Stimulated activated CD4-positive, alpha-beta T cell treated with anti-CD3 and anti-CD28 coated beads, Interleukin-15, amount 100 ng/mL, for 24 hours (primary cell): ENCODE measurements around the gene SDC3.

Experiments
- DNase-seq: peaks from one replicate; pipeline ENCODE4 v3.0.0-alpha.2; 2020

The SDC3 gene

DNA sequence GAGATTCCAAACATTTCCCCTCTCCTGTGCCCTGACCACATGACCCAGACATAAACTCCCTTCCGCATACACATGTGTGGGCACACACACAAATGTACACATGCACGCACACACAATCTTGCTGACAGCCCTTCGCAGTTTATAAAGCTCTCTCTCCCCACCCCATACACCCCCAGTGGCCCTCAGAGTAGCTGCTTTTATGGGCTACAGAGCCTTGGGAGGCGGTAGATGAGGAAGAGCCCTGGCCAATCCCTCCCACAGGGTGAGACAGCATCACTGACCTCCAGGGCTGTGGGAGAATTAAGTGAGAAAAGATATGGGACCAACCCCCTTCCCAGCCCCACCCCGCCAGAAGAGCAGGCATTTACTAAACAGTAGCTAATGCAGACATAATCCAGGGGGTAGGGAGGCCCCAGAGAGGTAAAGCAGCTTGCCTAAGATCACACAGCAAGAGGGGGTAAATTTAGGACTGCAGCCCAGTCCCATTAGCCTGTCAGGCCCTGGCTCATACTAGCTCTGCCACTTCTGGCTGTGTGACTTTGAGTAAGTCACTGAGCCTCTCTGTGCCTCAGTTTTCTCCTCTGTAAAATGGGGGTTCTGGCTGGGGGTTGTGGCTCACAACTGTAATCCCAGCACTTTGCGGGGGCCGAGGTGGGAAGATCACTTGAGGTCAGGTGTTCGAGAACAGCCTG lies 5.1 kb downstream of the SDC3 start:
- no peak for DNase-seq

DNA sequence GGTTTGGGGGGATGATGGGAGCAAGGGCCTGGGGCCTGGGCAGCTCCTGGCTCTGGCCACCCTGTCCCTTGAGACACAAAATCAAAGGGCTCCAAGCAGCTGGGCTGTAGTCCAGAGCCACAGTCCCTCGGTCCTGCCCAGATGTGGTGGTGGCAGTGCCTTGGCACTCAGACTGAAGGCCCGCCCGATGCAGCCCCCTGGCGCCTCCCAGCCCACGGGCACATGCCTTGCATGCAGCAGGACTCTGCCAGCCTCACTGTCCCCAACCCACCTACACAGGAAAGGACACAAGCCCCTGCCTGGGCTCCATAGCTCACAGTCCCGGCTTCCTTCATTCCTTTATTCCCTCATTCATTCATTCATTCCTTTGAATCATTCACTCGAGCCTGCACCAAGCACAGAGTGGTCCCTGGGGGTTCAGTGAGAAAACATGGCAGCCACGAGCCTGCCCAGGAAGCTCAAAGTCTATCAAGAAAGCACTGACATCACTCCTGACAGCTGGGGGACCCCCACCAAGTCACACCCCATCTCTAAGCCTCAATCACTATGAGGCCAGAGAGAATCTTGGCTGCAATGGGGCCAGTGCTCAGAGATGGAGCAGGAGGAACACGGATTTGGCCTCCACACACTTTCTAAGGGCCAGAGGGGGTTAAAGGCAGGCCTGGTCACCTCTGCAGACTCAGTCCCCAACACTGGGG lies 5.8 kb downstream of the SDC3 start:
- DNase-seq = no peak

DNA sequence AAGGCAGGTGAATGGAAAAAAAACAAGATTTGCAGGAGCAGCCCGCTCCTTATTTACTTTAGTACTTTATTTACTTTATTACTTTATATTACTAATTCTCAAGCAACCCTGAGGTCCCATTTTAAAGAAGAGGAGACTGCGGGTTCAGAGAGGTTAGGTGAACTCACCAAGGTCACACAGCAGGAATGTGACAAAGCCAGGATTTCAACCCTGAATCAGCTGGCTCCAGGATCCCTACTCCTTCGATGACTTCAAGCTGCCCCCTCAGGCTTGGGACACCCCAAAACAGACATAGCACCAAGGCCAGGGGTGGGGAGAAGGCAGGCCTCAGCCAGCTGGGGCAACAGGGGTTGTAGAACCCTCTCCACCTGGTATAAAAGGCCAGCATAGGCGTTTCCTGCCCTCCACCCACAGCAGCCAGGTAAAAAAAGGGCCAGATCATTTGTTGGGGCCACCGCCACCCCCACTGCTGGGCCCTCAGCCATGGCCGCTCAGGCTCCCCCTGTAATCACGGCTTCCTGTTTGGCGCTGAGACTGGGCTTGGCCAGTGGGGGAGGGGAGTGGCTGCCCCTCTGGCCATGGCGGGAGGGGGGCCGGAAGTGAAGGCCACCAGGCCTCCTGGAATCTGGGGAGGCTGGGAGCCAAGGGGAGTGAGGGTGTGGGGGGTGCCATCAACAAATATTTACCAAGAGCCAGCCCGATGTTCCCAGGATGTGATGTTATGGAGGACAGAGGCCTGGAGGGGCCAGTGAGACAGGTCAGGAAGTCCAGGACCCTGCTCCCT lies 6.6 kb downstream of the SDC3 start:
- DNase-seq = no peak

DNA sequence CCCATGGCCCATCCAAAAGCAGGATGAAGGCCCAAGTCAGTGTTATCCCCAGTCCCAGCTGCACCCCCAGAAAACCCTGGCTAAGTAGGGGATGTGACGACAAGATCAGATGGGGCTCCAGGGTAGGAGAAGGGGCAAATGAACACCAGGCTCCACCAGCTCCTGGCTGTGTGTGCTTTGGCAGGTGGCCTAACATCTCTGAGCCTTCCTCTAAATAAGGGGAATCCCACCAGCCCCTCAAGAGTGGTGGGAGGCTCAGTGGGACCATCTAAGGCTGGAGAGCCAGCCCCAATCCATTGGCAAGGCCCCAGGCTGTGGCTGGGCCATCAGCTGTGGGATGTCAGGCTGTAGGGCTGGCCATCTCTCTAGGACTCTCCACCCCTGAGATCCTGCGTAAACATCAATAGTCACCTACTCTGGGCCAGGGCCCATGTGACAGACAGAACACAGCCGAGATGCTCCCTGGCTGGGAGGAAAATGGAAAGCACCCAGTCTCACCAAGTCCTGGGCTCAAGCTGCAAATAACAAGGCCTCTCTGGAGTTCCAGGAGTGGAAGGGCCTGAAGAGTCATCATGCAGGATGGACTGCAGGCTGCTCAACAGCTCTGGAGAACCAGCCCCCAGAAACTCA lies 7.5 kb downstream of the SDC3 start:
- no peak for DNase-seq

DNA sequence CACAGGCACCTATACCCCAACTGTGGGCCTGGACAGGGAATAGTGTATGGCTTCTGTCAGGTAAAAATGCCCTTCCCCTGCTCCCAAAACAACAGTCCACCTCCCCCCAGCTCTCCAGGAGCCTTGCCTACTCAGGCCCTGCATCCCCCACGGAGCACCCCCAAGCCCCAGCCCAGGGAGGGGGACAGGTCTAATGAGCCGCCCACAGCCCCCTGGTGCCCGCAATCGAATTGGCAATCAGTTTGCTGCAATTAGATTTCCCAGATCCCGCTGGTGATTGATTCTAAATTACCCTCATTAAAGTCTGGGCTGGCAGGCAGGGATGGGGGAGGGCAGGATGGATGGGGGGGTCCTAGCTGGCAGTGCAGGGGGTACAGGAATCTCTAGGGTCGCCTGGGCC lies 8.1 kb downstream of the SDC3 start:
- no peak for DNase-seq

DNA sequence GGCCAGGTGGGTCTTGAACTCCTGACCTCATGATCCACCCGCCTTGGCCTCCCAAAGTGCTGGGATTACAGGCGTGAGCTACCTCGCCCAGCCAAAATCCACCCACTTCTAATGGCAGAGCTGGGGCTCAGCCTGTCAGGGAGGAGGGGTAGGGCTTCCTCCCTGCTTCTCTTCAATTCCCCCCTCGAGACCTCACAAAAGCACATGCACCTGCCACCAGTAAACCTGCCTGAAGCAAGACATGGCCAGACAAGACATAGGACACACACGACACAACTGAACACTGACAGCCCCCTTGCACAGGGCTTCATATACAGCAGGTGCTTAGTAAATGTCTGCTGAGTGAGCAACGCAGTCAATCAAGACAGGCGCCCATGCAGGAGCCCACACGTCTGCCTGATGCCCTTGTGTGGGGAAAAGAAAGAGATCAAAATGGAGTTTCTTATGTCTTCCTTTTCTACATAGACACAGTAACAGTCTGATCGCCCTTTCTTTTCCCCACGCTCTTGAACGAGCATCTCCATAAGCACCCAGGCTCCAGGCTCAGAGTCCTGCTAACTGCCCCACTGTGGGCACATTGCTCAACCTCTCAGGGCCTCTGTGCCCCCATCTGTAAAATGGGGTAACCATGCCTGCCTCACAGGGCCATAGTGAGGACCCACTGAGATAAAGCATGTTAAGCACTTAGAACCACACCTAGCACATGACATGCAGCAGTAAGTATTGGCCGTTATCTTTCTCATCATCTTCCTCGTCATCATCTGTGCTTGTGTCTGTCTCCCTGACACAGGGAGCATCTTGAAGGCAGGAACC lies 8.8 kb downstream of the SDC3 start:
- no peak for DNase-seq

DNA sequence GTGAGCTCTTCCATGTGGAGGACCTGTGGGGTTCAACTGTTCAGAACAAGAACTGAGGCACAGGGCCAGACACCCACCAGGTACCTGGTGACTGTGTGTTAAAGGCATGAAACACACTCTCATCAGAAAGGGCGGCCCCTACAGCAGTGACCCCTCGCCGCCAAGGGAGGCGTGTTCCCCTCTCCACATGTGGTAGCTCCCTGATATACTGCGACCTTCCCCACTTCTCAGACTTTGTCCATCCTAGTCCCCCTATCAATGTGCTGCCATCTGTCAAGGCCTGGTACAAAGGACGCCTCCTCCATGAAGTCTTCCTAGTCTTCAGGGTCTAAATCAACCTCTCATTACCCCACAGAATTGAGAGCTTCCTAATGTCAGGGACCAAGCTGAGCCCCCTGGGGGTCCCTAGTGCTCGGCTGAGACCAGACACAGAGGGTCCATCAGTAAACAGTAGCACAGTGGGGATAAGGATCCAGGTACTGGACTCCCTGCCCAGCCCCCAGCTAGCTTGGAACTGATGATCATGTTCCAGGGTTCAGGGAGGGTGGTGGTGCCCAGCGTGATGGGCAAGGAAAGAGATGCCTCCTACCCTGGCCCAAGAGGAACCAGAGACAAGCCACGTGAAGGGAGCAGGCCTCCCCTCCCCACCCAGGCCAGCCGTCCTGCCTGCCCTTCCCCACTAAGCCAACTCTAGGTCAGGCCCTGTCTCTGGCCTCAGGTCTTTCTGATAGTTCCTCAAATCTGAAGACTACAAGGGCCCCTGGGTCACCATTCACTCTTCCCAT lies 10.3 kb downstream of the SDC3 start:
- no peak for DNase-seq

DNA sequence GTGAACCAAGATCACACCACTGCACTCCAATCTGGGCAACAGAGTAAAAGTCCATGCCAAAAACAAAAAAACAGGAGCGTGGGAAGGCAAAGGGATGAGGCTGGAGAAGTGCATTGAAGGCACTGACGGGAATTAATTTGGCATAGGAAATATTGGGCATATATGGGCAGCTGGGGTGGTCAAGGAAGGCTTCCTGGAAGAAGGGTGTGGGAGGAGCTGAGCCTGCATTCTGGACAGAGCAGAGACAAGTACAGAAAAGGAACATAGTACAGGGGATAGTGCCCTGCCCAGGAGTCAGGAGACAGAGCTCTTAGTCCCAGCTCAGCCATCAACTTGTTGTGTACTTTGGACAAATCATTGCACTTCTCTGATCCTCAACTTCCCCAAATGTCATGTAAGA lies 11.7 kb downstream of the SDC3 start:
- no peak for DNase-seq

DNA sequence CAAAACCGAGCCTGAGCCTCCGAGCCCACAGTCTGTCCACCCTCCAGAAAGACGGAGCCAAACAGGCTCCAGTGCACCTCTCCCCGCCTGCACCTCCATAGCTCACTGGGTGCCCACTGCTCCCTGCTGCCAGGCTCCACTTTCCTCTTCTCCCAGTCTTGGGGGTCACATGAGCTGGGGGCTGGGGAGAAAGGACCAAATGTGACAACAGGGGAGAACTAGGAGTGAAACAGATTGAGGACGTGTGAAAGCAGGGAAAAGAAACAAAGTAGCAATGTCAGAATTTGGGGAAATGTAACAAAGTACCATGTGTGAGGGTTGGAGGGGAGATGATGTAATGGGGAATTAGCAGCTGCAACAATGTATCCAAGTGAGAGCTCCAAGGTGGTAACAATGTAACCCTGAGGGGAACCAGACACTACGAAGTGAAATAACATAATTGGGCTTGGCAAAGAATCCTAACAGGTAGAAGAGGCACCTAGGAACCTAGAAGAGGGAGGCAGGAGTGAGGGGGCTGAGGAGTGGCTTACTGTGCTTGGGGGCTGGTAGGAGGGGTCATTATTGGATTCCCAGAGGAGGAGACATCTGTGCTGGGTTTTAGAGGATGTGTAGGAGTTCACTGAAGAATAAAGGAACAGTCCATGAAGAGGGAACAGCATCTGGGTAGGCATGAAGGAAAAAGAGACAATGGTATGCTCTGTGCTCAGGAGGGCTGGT lies 12.5 kb downstream of the SDC3 start:
- DNase-seq = no peak

DNA sequence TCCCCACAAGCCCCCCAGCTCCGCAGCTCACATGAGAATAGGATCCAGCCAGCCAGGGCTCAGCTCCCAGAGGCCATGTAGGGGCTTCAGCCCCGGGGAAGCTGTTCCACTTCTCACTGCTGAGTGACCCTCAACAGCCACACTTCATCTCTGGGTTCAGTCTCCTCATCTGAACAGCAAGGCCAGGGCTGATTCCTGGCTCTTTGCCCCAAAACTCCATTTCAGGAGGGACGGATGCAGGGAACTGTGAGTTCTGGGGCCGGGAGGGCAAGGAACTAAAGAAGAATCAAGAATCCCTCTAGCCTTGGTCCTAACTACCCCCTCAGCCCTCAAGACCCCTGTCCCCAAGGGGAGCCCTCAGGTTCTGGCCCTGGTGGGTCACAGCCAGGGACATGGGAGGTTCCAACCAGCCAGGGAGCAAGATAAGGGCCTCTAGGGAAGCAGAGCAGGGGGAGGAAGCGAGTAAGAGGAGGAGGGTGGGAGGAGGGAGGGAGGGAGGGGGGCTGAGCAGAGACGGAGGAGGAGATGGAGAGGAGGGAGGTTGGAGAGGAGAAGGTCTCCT lies 13.1 kb downstream of the SDC3 start:
- no peak for DNase-seq

DNA sequence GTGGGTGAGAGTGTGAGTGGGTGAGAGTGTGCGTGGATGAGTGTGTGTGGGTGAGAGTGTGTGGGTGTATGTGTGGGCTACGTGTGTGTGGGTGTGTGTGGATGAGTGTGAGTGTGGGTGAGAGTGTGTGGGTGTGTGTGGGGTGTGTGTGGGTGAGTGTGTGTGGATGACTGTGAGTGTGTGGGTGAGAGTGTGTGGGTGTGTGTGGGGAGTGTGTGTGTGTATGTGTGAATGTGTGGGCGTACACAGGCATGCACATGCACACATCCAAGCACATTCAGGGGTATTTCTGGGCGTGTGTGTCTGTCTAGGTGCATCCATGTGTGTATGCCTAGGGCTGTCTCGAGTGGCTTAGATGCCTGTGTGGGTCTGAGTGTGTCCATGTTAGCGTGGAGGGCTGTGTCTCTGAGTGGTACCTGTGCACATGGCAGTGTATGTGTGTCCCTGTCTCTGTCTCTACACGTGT lies 14.0 kb downstream of the SDC3 start:
- no peak for DNase-seq

DNA sequence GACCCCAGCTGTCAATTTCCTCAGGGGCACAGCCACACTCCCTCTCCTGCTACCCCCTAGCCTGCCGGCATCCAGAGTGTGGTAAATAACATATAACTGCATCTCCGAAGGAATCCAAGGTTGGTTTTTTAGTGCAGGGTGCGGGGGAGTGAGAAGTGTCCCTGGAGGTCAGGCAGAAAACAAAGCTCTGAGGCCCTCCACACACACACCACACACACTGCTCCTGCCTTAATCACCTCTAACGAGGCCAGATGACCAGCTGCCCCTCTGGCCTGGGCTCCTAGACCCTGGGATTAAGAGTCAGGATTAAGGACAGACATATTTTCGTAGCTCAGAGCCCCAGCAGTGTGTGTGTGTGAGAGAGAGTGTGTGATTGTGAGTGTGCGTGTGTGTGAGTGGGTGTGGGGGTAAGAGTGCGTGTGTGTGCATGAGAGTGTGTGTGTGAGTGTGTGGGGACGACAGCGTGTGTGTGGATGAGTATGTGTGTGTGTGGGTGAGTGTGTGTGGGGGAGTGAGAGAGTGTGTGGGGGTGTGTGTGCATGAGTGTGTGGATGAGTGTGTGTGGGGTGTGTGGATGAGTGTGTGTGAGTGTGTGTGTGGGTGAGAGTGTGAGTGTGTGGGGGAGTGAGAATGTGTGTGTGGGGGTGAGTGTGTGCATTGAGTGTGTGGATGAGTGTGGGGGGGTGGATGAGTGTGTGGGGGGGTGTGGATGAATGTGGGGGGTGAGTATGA lies 14.6 kb downstream of the SDC3 start:
- DNase-seq = no peak

DNA sequence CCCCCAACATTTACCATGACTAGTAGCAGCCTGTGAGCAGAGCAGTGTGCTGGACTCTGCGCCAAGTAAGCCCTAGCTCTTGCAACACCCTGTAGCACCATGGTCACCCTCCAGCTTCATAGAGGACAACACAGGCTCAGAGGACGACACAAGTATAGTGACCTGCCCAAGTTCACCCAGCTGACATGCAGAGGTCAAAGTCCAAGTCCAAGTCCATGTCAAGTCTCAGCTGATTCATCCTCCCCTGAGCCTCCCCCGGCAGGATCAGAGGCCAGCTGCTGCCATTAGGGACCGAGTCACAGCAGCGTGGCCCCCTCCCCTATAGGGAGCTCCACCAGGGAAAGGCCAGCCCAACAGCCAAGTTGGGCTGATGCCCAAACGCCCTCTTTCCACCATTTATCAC lies 15.9 kb downstream of the SDC3 start:
- DNase-seq = no peak

DNA sequence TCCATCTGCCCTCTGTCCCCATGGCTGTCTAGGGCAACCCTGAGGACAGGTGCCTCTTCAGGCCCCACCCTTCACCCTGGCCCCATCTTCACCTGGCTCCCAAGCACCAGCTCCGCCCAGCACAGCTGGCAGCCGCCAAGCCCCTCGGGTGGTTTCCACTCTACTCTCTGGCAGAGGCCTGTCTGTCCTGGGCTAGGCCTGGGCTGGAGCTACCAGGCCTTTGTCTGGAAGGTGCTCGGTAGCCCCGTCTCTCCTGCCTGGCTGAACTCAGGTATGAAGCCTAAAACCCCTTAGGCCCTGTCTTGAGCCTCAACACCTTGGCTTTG lies 17.4 kb downstream of the SDC3 start:
- DNase-seq = no peak

DNA sequence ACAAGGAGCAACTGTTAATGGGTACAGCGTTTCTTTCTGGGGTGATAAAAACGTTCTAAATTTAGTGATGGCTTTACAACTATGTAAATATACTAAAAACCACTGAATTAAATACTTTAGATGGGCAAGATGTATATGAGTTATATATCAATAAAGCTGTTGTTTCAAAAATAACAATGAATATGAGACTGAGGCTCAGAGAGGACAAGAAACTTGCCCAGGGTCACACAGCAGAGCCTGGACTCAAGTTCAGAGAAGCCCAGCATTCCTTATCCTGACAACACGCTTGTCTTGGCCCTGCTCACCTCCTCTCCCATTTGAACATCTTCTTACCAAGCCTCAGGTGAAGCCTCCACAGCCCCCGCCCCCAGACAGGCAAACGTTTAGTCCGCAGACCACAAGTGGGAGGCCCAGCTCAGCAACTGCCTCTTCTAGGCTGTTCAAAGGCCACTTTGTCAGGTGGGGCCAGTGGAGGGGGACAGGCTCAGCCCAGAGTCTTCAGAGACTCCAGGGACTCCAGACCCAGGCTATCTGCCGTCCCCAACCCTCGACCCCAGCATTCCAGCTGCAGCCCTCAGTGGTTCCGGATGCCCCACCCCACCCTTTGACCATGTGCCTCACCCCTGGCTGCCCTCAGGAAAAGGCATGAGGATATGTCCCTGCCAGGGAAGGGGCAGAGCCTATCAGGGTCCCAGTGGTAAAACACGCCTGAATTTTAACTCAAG lies 17.9 kb downstream of the SDC3 start:
- no peak for DNase-seq

DNA sequence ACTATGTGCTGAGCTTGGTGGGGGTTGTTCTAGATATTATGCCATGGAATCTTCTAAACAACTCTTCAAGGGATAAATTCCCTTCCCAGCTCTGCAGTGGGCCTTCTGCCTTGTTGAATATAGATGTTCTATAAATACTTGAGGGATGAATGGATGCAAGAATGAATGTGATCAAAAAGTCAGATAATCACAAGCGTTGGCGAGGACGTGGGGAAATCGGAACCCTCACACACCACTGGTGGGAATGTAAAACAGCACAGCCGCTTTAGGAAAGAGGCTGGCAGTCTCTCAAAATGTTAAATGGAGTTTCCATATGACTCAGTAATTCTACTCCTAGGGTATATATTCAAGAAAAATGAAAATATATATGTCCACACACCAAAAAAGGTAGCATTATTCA lies 19.0 kb downstream of the SDC3 start:
- DNase-seq = no peak

DNA sequence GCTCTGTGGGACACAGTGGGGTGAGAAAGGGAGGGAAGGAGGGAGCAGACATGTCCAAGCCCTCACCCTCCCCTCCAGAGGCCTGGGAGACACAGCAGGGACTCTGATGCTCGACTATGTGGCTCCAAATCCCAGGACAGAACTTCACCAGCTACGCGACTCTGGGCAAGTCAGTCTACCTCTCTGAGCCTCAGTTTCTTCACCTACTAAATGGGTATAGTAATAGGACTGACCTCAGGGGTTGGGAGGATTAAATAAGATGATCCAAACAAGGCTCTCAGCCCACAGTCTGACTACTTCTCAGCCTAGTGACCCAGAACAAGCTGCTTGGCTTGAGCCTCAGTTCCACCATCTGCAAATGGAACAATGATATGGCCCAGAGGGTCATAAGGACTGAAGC lies 19.6 kb downstream of the SDC3 start:
- no peak for DNase-seq

DNA sequence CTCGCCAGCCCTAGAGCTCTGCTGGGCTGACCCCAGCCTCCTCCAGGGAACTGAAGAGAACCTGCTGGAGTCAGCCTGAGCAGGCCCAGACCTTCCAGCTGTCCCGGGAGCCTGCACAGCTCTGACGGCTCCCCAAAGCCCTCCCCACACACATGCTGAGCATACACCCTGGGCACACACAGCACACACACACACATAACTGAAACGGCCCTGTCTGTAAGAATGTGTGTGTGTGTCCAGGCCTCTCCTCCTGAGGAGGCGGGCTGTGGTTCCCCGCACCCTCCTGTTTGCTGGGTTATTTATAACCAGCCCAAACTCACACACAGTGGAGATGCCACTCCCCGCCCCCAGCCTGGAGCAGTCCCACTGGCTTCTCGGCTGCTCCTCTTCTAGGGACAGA lies 20.2 kb downstream of the SDC3 start:
- no peak for DNase-seq
